GM12891 (cell line): ENCODE measurements around the gene GPATCH2.

Experiments
- PAX5 ChIP-seq: IDR thresholded peaks from 2 replicates; pipeline ENCODE4 v1.6.1; 2011; ENCODE audit warnings: low read length, moderate library complexity, mild to moderate bottlenecking; ENCODE audit not compliant: insufficient read depth, severe bottlenecking
- POLR2A ChIP-seq: IDR thresholded peaks from 2 replicates; pipeline ENCODE4 v1.6.1; 2011; ENCODE audit warnings: low read depth, low read length, control low read depth
- POLR2AphosphoS5 ChIP-seq: IDR thresholded peaks from 2 replicates; pipeline ENCODE4 v1.6.1; 2011; ENCODE audit warnings: low read depth, low read length, control low read depth

- TF ChIP-seq POLR2AphosphoS5: no peak
- no peak for TF ChIP-seq POLR2A
- no peak for TF ChIP-seq PAX5
Measured at GRCh38 chr1:217614200-217614712, 16.6 kb downstream of the GPATCH2 start.
